Measurements from ENCODE around the gene COL4A1.

Gene COL4A1

DNA sequence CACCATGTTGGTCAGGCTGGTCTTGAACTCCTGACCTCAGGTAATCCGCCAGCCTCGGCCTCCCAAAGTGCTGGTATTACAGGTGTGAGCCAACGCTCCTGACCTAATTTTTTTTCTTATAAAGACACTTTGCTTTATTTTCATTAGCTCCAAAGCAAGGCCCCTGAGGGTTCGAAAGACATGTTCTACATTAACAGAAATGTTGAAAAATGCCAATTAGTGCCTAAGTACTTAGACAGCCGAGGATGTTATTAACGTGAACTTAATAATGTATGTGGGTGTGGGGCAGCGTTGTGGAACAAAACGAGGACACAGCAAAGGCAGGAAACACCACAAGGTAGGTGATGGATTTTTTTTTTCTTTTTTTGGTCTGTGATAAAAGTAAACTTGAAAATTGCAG is 82.4 kb downstream of the COL4A1 start:
- CTCF ChIA-PET = interaction anchor here (0.8 to 1.0 kb wide), 2 partner anchors 14 to 825 kb away, joined by 3 read pairs; no protein-coding TSS in a partner anchor
- Histone ChIP-seq H3K27me3 (replicated peaks in 2 of 5; ENCODE audit: control insufficient read depth in 4 of 5, insufficient read depth in 5 of 5, low read length in 4 of 5) (peaks cover 0 to 47% (median 8%) of the 10 kb centered on the region in 5 experiments), H3K27ac (ENCODE audit: insufficient read depth in 1 of 2, low read depth in 1 of 2, low read length in 2 of 2, poor library complexity in 1 of 2, severe bottlenecking in 2 of 2) (no peak overlapping the region), H3K4me3 (ENCODE audit: control insufficient read depth in 1 of 7, extremely low read depth in 1 of 7, insufficient read depth in 4 of 7, low read depth in 2 of 7, low read length in 6 of 7) (no peak overlapping the region), H3K9me3 (ENCODE audit: control extremely low read depth in 1 of 5, control insufficient read depth in 4 of 5, insufficient read depth in 2 of 5, low read depth in 1 of 5, low read length in 4 of 5) (no peaks in the 10 kb centered on the region), H3K36me3 (ENCODE audit: control insufficient read depth in 4 of 4, insufficient read depth in 4 of 4, low read length in 3 of 4) (no peaks in the 10 kb centered on the region), H3K4me1 (ENCODE audit: control extremely low read depth in 1 of 4, control insufficient read depth in 4 of 4, insufficient read depth in 4 of 4, low read length in 3 of 4) (no peaks in the 10 kb centered on the region)
- WGBS (ENCODE audit: insufficient coverage) = 84% methylated on average over 4 of the region's 8 CpGs
- DNase-seq = no peak
- POLR2A ChIA-PET = no interaction called here

DNA sequence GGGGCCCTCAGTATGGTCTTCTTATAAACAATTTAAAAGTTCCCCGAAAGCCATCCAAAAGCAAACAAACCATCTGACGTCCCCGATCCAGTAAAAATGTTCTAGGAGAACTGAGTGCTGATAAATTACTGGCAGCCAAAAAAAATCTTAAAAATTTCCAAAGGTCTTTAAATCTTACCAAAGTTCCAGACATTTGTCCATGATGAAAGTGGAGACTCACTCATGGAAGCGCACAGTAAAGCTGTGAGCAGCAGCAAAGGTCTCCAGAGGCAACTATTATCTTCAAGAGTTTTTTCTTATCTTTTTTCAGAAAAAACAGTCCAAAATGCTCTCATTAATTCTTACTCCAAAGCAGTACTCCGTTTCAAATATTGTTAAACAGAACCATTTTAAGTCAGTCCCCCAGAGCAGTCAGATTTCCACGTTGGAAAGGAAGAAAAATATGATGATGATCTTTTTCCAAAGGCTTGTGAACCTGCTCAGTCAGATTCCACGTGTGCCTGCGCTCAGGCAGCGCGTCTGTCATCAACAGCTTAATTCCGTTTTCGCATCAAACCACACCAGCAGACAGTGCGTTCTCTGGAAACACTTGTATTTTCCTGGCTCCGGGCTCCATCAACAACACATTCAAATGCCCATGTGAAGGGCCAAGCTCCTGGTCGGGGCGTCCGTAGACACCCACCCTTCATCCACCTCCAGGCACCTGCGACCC is 85.4 kb downstream of the COL4A1 start:
- H3K4me3 ChIP-seq (ENCODE audit: control insufficient read depth in 1 of 7, extremely low read depth in 1 of 7, insufficient read depth in 4 of 7, low read depth in 2 of 7, low read length in 6 of 7) = no peak overlapping the region
- CTCF ChIA-PET = interaction anchor here (0.9 to 1.8 kb wide), 9 partner anchors 18 to 1261 kb away, joined by 3 to 7 read pairs (median 4); no protein-coding TSS in a partner anchor
- POLR2A ChIA-PET = no interaction called here
- DNase-seq = no peak
- no peaks in the 10 kb centered on the region for H3K4me1 ChIP-seq (ENCODE audit: control extremely low read depth in 1 of 4, control insufficient read depth in 4 of 4, insufficient read depth in 4 of 4, low read length in 3 of 4)
- H3K27ac ChIP-seq (ENCODE audit: insufficient read depth in 1 of 2, low read depth in 1 of 2, low read length in 2 of 2, poor library complexity in 1 of 2, severe bottlenecking in 2 of 2) = no peak overlapping the region
- no peaks in the 10 kb centered on the region for H3K9me3 ChIP-seq (ENCODE audit: control extremely low read depth in 1 of 5, control insufficient read depth in 4 of 5, insufficient read depth in 2 of 5, low read depth in 1 of 5, low read length in 4 of 5)
- H3K27me3 ChIP-seq (replicated peaks in 2 of 5; ENCODE audit: control insufficient read depth in 4 of 5, insufficient read depth in 5 of 5, low read length in 4 of 5) = peaks cover 6 to 54% (median 19%) of the 10 kb centered on the region in 5 experiments
- H3K36me3 ChIP-seq (ENCODE audit: control insufficient read depth in 4 of 4, insufficient read depth in 4 of 4, low read length in 3 of 4) = no peaks in the 10 kb centered on the region
- 94% methylated on average over 17 of the region's 18 CpGs for WGBS (ENCODE audit: insufficient coverage)

- Histone ChIP-seq H3K36me3 (ENCODE audit: control insufficient read depth in 4 of 4, insufficient read depth in 4 of 4, low read length in 3 of 4) (no peaks in the 10 kb centered on the region), H3K27me3 (replicated peaks in 2 of 5; ENCODE audit: control insufficient read depth in 4 of 5, insufficient read depth in 5 of 5, low read length in 4 of 5) (peaks cover 6 to 62% (median 16%) of the 10 kb centered on the region in 5 experiments), H3K9me3 (ENCODE audit: control extremely low read depth in 1 of 5, control insufficient read depth in 4 of 5, insufficient read depth in 2 of 5, low read depth in 1 of 5, low read length in 4 of 5) (no peaks in the 10 kb centered on the region), H3K4me3 (ENCODE audit: control insufficient read depth in 1 of 7, extremely low read depth in 1 of 7, insufficient read depth in 4 of 7, low read depth in 2 of 7, low read length in 6 of 7) (no peak overlapping the region), H3K4me1 (ENCODE audit: control extremely low read depth in 1 of 4, control insufficient read depth in 4 of 4, insufficient read depth in 4 of 4, low read length in 3 of 4) (no peaks in the 10 kb centered on the region), H3K27ac (ENCODE audit: insufficient read depth in 1 of 2, low read depth in 1 of 2, low read length in 2 of 2, poor library complexity in 1 of 2, severe bottlenecking in 2 of 2) (no peak overlapping the region)
- 72% methylated on average over 4 of the region's 7 CpGs for whole genome bisulfite sequencing (ENCODE audit: insufficient coverage)
- ChIA-PET CTCF (interaction anchor here (0.9 to 1.4 kb wide), 4 partner anchors 12 to 424 kb away, joined by 3 to 4 read pairs (median 3); no protein-coding TSS in a partner anchor), POLR2A (no interaction called here)
- peak in 2 of 3 donors; percentile 34 for DNase-seq
These were observed 86.5 kb downstream of the COL4A1 start for GRCh38 chr13:110220471-110220870.

GRCh38 chr13:110218581-110219201 is 88.3 kb downstream of the COL4A1 start:
- H3K36me3 ChIP-seq (ENCODE audit: control insufficient read depth in 4 of 4, insufficient read depth in 4 of 4, low read length in 3 of 4) = no peaks in the 10 kb centered on the region
- CTCF ChIA-PET = interaction anchor here (1.1 to 1.4 kb wide), 2 partner anchors 192 to 204 kb away, joined by 3 read pairs; no protein-coding TSS in a partner anchor
- POLR2A ChIA-PET = no interaction called here
- WGBS (ENCODE audit: insufficient coverage) = 56% methylated on average over 21 of the region's 21 CpGs
- no peak overlapping the region for H3K4me3 ChIP-seq (ENCODE audit: control insufficient read depth in 1 of 7, extremely low read depth in 1 of 7, insufficient read depth in 4 of 7, low read depth in 2 of 7, low read length in 6 of 7)
- H3K27me3 ChIP-seq (replicated peaks in 2 of 5; ENCODE audit: control insufficient read depth in 4 of 5, insufficient read depth in 5 of 5, low read length in 4 of 5) = peaks cover 6 to 65% (median 16%) of the 10 kb centered on the region in 5 experiments
- DNase-seq = no peak
- H3K9me3 ChIP-seq (ENCODE audit: control extremely low read depth in 1 of 5, control insufficient read depth in 4 of 5, insufficient read depth in 2 of 5, low read depth in 1 of 5, low read length in 4 of 5) = no peaks in the 10 kb centered on the region
- no peaks in the 10 kb centered on the region for H3K4me1 ChIP-seq (ENCODE audit: control extremely low read depth in 1 of 4, control insufficient read depth in 4 of 4, insufficient read depth in 4 of 4, low read length in 3 of 4)
- H3K27ac ChIP-seq (ENCODE audit: insufficient read depth in 1 of 2, low read depth in 1 of 2, low read length in 2 of 2, poor library complexity in 1 of 2, severe bottlenecking in 2 of 2) = no peak overlapping the region

GRCh38 chr13:110217811-110218210 is 89.1 kb downstream of the COL4A1 start:
- DNase-seq = no peak
- CTCF ChIA-PET = no interaction called here
- H3K4me1 ChIP-seq (ENCODE audit: control extremely low read depth in 1 of 4, control insufficient read depth in 4 of 4, insufficient read depth in 4 of 4, low read length in 3 of 4) = no peaks in the 10 kb centered on the region
- H3K27me3 ChIP-seq (replicated peaks in 2 of 5; ENCODE audit: control insufficient read depth in 4 of 5, insufficient read depth in 5 of 5, low read length in 4 of 5) = peaks cover 6 to 65% (median 16%) of the 10 kb centered on the region in 5 experiments
- no peak overlapping the region for H3K27ac ChIP-seq (ENCODE audit: insufficient read depth in 1 of 2, low read depth in 1 of 2, low read length in 2 of 2, poor library complexity in 1 of 2, severe bottlenecking in 2 of 2)
- H3K4me3 ChIP-seq (ENCODE audit: control insufficient read depth in 1 of 7, extremely low read depth in 1 of 7, insufficient read depth in 4 of 7, low read depth in 2 of 7, low read length in 6 of 7) = no peak overlapping the region
- POLR2A ChIA-PET = no interaction called here
- H3K36me3 ChIP-seq (ENCODE audit: control insufficient read depth in 4 of 4, insufficient read depth in 4 of 4, low read length in 3 of 4) = no peaks in the 10 kb centered on the region
- WGBS (ENCODE audit: insufficient coverage) = no CpG with 5 or more reads among the region's 2 CpGs
- no peaks in the 10 kb centered on the region for H3K9me3 ChIP-seq (ENCODE audit: control extremely low read depth in 1 of 5, control insufficient read depth in 4 of 5, insufficient read depth in 2 of 5, low read depth in 1 of 5, low read length in 4 of 5)

DNA sequence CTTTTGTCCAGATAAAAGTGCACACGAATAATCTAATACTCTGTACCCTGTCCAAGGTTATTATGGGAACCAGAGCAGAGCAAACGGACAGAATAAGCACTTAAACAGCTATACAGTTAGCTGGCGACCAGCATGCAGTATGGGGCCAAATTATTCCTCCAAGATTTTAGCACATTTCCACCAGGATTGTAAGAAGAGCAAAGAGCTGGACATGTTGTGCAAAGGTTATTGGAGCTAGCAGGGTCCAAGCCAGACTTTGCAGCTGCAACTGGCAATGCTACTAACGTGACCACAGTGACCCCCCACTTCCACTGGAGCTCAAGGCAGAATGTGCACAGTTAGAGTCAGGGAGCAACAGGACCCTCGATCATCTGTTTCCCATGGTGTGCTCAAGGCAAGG is 89.9 kb downstream of the COL4A1 start:
- no peak overlapping the region for H3K27ac ChIP-seq (ENCODE audit: insufficient read depth in 1 of 2, low read depth in 1 of 2, low read length in 2 of 2, poor library complexity in 1 of 2, severe bottlenecking in 2 of 2)
- no peaks in the 10 kb centered on the region for H3K36me3 ChIP-seq (ENCODE audit: control insufficient read depth in 4 of 4, insufficient read depth in 4 of 4, low read length in 3 of 4)
- DNase-seq = no peak
- H3K4me1 ChIP-seq (ENCODE audit: control extremely low read depth in 1 of 4, control insufficient read depth in 4 of 4, insufficient read depth in 4 of 4, low read length in 3 of 4) = no peaks in the 10 kb centered on the region
- H3K9me3 ChIP-seq (ENCODE audit: control extremely low read depth in 1 of 5, control insufficient read depth in 4 of 5, insufficient read depth in 2 of 5, low read depth in 1 of 5, low read length in 4 of 5) = no peaks in the 10 kb centered on the region
- CTCF ChIA-PET = interaction anchor here (1.7 kb wide), 1 partner anchor 20 kb away, joined by 3 read pairs; no protein-coding TSS in a partner anchor
- H3K4me3 ChIP-seq (ENCODE audit: control insufficient read depth in 1 of 7, extremely low read depth in 1 of 7, insufficient read depth in 4 of 7, low read depth in 2 of 7, low read length in 6 of 7) = no peak overlapping the region
- peaks cover 6 to 64% (median 15%) of the 10 kb centered on the region in 5 experiments for H3K27me3 ChIP-seq (replicated peaks in 2 of 5; ENCODE audit: control insufficient read depth in 4 of 5, insufficient read depth in 5 of 5, low read length in 4 of 5)
- POLR2A ChIA-PET = no interaction called here
- 71% methylated on average over 4 of the region's 5 CpGs for WGBS (ENCODE audit: insufficient coverage)
